Measurements from ENCODE around the gene MT1X. TPM values are rescaled to one million over a fixed set of nuclear protein-coding genes. Genes with fewer than 3 reads are reported as not detected.
A peak's percentile ranks its signal among the peaks of the same experiment; 100 is the strongest.

Gene MT1X
- total RNA-seq, result 971 TPM
- long read RNA-seq, transcript MT1X-201 (3 exons, 450 nt), result minor isoform, 19 of 47 reads
- long read RNA-seq, transcript MT1X-204 (1 exons, 1,727 nt), result major isoform, 28 of 47 reads
- long read RNA-seq, partial matches to known transcripts, result 0 of 47 reads
- long read RNA-seq, other reads (novel, unspliced or antisense), result 0 of 47 reads

DNA sequence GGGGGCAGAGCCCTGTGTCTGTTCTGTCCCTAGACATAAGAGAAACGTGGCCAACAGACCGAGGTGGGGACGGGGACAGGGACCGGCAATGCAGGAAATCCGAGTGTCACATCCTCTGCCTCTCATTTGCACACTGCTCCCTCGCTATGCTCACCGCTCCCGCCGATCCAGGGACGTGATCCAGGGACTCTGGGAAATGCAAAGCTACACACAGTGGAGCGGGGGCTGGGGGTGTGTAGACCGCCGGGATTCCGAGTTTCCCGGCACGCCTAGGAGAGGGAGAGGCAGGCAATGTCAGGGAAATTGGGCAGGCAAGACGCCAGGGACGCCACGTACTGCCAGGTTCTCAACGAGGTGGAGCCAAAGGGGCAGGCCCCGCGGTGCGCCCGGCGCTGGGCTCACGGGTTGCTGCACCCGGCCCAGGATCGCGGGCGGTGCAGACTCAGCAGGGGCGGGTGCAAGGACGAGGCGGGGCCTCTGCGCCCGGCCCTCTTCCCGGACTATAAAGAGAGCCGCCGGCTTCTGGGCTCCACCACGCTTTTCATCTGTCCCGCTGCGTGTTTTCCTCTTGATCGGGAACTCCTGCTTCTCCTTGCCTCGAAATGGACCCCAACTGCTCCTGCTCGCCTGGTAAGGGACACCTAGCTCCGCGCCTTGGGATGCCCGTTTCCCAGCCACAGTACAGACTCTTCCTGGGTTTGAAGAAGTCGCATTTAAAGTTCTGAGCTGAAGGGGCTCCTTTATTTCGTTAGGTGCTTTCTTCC, at the start of gene MT1X:
Gene MT1X, plus strand, starts transcription at position 532 of the 764 bp plus-strand sequence. Its CDS starts 71 bp downstream, at position 603.
- DNase-seq (ENCODE audit: low spot score), result peak; percentile 99

DNA sequence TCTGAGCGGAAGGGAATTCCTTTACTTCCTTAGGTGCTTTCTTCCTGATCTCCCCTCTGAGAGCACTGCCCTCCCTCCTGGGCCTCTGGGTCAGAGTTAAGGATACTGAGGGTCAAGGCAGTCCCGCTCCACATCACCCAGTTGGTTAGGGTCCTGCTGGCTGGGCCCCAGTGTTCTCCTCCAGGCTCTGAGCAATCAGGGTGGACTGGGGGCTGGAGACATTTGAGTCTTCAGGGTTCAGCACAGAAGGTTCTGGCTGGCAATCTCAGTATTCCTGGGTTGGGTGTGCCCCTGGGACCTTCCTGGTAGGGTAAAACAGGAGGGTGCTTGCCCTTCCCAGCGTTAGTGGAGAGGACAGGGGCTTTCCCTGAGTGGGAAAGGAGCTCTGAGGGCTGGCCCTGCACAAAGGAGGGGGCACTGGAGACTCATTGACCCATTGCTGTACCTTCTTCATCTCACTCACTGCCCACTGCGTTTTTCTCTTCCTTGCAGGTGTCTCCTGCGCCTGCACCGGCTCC, 49.4 kb upstream of the MT1X start:
- no peak for DNase-seq (ENCODE audit: low spot score)

GRCh38 chr16:56633535-56633934, 48.7 kb upstream of the MT1X start:
- DNase-seq (ENCODE audit: low spot score), result no peak

DNA sequence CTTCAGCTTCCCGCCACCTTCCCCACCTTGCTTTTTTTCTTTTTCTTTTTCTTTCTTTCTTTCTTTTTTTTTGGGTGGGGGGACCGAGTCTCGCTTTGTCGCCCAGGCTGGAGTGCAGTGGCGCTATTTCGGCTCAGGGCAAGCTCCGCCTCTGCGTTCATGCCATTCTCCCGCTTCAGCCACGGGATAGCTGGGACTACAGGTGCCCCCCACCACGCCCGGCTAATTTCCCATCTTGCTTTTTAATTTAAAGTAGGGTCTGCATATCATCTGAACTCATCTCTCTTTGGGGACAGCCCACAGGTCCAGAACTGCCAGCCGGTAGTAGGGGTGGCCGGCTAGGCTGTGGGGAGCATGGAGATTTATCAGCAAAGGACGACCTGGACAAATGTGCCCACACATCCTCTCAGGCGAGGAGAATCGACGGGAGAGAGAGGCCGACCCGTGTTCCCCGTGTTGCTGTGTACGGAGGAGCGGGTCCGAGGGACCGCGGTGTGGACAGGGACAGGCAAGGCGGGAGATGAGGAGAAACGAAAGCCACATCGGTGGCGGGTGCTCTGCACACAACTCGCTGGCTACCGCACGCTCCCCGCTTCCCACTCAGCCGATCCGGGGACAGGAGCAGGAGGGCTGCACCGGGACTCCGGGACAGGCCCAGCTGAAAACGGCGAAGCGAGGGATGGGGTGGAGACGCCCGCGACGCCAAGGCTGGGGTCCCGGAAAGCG, 47.4 kb upstream of the MT1X start:
- no peak for DNase-seq (ENCODE audit: low spot score)

GRCh38 chr16:56635441-56635967, 46.8 kb upstream of the MT1X start:
- DNase-seq (ENCODE audit: low spot score), result no peak

- DNase-seq (ENCODE audit: low spot score), result no peak
Measured at GRCh38 chr16:56636616-56637413, 45.5 kb upstream of the MT1X start.

DNA sequence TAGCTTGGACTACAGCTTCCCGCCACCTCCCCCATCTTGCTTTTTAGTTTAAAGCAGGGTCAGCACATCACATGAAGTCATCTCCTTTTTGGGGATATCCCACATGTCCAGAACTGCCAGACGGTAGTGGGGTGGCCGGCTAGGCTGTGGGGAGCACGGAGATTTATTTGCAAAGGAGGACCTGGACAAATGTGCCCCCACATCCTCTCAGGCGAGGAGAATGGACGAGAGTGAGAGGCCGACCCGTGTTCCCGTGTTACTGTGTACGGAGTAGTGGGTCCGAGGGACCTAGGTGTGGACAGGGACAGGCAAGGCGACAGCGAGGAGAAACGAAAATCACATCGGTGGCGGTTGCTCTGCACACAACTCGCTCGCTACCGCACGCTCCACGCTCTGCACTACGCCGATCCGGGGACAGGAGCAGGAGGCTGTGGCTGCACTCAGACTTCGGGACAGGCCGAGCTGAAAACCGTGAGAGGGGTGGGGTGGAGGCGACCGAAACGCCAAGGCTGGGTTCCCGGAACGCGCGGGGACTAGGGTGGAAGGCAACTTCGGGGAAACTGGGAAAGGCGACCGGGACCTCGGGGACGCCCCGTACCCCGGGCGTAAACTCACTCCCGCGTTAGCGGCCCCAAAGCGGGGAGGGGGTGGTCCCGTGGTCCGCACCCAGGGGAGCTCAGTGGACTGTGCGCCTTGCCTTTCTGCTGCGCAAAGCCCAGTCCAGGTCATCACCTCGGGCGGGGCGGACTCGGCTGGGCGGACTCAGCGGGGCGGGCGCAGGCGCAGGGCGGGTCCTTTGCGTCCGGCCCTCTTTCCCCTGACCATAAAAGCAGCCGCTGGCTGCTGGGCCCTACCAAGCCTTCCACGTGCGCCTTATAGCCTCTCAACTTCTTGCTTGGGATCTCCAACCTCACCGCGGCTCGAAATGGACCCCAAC, 44.2 kb upstream of the MT1X start, which contains the start of gene MT1A:
Gene MT1A, plus strand, starts transcription at position 853 of the 937 bp plus-strand sequence. Its CDS starts 73 bp downstream, at position 926.
- peak; percentile 95 for DNase-seq (ENCODE audit: low spot score)

GRCh38 chr16:56639045-56639444, 43.2 kb upstream of the MT1X start:
- no peak for DNase-seq (ENCODE audit: low spot score)

DNA sequence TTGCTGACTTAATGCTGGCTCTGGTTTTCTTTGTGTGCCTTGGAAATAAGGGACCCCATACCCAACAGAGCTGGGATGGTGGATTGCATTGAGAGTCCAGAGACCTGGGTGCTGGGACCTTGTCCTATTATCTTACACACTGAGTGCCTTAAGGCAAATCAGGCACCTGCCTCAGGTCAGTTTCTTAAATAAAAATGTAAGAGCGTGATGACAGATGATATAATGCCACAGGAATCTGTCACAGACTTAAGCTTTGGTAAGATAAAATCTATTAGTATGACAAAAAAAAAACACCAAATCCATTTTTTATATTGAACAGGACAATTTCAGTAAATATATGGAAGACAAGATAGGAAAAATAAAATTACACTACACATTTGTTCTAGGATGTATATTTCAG, 42.2 kb upstream of the MT1X start:
- DNase-seq (ENCODE audit: low spot score), result no peak

DNA sequence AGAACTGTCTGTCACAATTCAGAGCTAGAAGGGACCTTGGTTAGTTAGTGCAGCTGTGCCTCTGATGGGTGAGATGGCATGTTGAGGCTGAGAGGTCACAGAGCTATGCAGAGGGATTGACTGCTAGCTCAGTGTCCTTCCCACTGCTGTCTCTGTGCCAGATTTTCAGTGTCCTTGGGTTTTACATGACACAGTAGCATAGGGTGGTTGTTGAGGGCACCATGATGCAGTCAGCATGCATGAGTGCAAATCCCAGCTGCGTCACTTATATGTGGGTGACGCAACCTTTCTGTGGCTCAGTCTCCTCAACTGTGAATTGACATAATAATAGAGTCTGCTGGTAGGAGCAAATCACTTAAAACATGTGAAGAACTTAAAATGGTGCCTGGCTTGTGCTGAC, 41.1 kb upstream of the MT1X start:
- DNase-seq (ENCODE audit: low spot score), result no peak

DNA sequence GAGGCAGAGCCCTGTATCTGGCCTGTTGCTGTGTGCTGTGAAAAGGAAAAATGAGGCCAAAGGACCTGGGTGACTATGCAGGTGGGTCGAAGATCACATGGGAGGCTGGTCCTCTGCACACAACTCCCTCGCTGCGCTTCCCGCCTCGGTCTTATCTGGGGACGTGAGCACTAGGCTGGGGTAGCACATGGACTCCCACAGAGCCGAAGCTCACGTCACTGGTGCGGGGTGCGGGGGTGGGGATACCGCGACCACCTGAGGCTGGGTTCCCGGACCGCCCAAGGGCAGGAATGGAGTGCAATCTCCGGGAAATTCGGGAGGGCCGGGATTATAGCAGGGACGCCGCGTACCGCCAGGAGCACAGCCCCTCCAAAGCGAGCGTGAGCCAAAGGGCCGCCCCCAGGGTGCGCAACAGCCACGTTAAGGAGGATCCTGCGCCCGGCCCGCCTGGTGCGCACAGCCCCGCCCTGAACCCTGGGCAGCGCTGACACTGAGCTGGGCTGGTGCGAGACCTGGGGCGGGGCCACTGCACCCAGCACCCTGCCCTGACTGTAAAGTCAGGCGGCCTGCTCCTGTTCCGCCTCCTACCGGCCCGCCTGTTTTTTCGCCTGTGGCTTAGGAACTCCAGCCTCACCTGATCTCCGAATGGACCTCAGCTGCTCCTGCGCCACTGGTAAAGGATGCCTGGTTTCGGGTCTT, 39.0 kb upstream of the MT1X start:
- peak; percentile 92 for DNase-seq (ENCODE audit: low spot score)

GRCh38 chr16:56643833-56644232, 38.4 kb upstream of the MT1X start:
- no peak for DNase-seq (ENCODE audit: low spot score)

DNA sequence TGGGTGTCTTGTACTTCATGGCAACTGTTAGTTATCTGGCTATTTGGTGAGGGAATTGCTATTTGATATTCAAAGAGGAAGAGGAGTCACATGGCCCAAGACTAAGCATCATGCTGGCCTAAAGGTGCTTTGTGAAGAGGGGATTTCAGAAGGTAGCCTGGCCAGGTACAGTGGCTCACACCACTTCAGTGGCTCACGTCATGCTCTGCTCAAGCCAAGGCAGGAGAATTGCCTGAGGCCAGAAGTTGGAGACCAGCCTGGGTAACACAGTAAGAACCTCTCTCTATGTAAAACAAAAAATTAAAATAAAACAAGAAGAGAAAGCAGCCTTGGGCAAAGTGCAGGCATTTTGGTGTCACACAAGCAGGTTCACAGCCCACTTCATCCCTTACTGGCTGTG, 37.0 kb upstream of the MT1X start:
- DNase-seq (ENCODE audit: low spot score), result no peak

- DNase-seq (ENCODE audit: low spot score), result no peak
Measured at GRCh38 chr16:56645838-56646237, 36.4 kb upstream of the MT1X start.

DNA sequence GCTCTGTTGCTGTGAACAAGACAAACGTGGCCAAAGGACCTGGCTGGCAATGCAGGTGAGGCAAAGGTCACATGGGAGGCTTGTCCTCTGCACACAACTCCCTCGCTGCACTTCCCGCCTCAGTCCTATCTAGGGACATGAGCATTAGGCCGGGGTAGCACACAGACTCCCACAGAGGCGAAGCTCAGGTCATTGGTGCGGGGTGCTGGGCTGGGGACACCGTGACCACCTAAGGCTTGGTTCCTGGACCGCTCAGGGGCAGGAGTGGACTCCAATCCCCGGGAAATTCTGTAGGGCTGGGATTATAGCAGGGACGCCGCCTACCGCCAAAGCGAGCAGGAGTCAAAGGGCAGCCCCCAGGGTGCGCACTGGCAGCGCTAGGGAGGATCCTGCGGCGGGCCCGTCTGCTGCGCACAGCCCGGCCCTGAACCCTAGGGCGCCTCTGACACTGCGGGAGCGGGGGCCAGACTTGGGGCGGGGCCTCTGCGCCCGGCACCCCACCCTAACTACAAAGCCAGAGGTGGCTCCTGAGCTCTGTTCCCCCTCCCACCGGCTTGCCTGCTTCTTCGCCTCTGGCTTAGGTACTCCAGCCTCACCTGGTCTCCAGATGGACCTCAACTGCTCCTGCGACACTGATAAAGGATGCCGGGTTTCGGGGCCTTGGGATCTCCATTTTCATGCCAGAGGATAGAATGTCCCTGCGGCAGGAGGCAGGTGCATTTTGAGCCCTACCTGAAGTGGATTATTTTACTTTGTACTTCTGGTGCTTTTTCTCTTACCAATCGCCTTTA, 34.4 kb upstream of the MT1X start:
- no peak for DNase-seq (ENCODE audit: low spot score)

DNA sequence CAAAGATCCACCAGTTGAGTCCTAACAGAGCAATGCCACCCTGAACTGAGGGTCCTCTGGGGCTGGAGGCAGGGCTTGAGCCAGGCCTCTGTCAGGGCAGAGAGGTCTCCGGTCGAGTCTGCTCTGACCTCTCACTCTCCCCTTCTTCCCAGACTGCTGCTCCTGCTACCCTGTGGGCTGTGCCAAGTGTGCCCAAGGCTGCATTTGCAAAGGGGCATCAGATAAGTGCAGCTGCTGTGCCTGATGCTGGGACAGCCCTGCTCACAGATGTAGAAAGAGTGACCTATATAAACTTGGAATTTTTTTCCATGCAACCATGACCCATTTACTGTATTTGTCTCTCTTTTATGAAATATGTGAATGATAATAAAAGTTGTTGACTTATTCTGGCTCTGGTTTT, 33.0 kb upstream of the MT1X start:
- DNase-seq (ENCODE audit: low spot score), result no peak

GRCh38 chr16:56649820-56650219, 32.5 kb upstream of the MT1X start:
- no peak for DNase-seq (ENCODE audit: low spot score)

DNA sequence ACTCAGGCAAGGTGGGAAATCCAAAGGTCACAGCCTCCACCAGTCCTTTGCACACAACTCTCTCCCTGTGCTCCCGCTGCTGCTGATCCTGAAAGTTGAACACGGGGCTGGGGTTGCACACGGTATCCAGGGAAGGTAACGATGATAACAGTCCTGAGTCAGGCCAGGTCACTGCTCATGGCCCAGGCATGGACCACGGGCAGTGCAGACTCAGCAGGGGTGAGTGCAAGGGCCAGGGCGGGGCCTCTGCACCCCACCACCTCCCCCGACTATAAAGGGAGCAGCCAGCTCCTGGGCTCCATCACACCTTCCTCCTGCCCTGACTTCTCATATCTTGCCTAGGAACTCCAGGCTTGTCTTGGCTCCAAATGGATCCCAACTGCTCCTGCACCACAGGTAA, 30.7 kb upstream of the MT1X start, which contains the start of gene MT1B:
Gene MT1B, plus strand, starts transcription at position 301 of the 400 bp plus-strand sequence. Its CDS starts 68 bp downstream, at position 369.
- no peak for DNase-seq (ENCODE audit: low spot score)

Measured in mesenteric fat pad (tissue), 1 donor.